Right lobe of liver (tissue), 6 donors: ENCODE results near the gene LY6G6D. TPM values are rescaled to one million over a fixed set of nuclear protein-coding genes. Genes with fewer than 3 reads are reported as not detected.

ENCODE experiments used
- ATAC-seq, 4 donors: fragments of 200-7000 bp; cut with Tn5 transposase; one replicate each; pipeline ENCODE4 v1.9.1; 2020; ENCODE audit warnings: mild to moderate bottlenecking in 4 of 4, moderate library complexity in 4 of 4
- DNase-seq, 3 donors: peaks; one replicate each; pipeline ENCODE4 v3.0.0-alpha.2; 2020
- H3K27ac ChIP-seq, 3 donors: fragments of 200-600 bp; one replicate each; pipeline ENCODE4 v1.8.0; 2022
- H3K27me3 ChIP-seq, 2 donors: fragments of 200-600 bp; one replicate each; pipeline ENCODE4 v1.8.0; 2022
- H3K36me3 ChIP-seq, 4 donors: fragments of 200-600 bp; sonication (generic) in 1 of 4; one replicate each; pipeline versions ENCODE4 v1.5.1 to v1.8.0; 2017 to 2022; ENCODE audit warnings: control low read depth in 1 of 4
- H3K4me1 ChIP-seq, 4 donors: fragments of 200-600 bp; sonication (generic) in 1 of 4; one replicate each; pipeline versions ENCODE4 v1.5.1 to v1.8.0; 2017 to 2022; ENCODE audit warnings: control low read depth in 1 of 4
- H3K4me3 ChIP-seq, 3 donors: fragments of 200-600 bp; one replicate each; pipeline ENCODE4 v1.8.0; 2022
- H3K9me3 ChIP-seq, 4 donors: fragments of 200-600 bp; sonication (generic) in 1 of 4; one replicate each; pipeline versions ENCODE4 v1.5.1 to v1.8.0; 2017 to 2022; ENCODE audit warnings: control low read depth in 1 of 4
- POLR2A ChIP-seq: fragments of 450-650 bp; IDR thresholded peaks from one replicate; pipeline ENCODE4 v1.6.1; 2017; ENCODE audit warnings: antibody characterized with exemption, mild to moderate bottlenecking
- WGBS: methylation state at CpG from one replicate; pipeline ENCODE4 v1.1.6; 2018; ENCODE audit warnings: low coverage, low lambda C conversion rate; ENCODE audit not compliant: insufficient coverage; ENCODE audit errors: missing lambda C conversion rate; 5-methylcytosine and 5-hydroxymethylcytosine counted together
- intact Hi-C, 2 donors: fragments of 100-400 bp; cut with DNase I; formaldehyde crosslinking; loops; one replicate each; pipeline versions ENCODE4 v1.11.2 to v1.14.1; 2022
- total RNA-seq, 6 experiments: library from RNA; depleted of rRNA in 2 of 6; stranded (reverse); fragments of >200 nt in 2 of 6; fragmentation: NEBNext Ultra II Directional in 3 of 6; extraction: Animal tissue kit (Norgen Biotek cat#: 25700) in 3 of 6; gene quantifications; one replicate each; pipeline versions ENCODE4 v1.1.0 to v1.2.4, GENCODE V29; 2016 to 2023
- TF ChIP-seq, protein P1 (sequence below), 4 donors: fragments of 200-600 bp in 3 of 4; fragments of 450-650 bp in 1 of 4; IDR thresholded peaks; one replicate each; pipeline versions ENCODE4 v1.5.1 to v1.8.0; 2016 to 2022; ENCODE audit warnings: antibody characterized with exemption in 4 of 4, mild to moderate bottlenecking in 2 of 4
- donor health status: DM: no; HTN: yes; CAD: no.
- donor health status: DM: no; HTN: no; CAD: no.
- donor health status: DM: no; HTN: no; CAD: no.
- donor health status: DM: no; HTN: yes; CAD: no.
- donor health status: DM: no; HTN: yes; CAD: no.

LY6G6D gene
- total RNA-seq, 6 experiments from 2014 or later: not detected

DNA sequence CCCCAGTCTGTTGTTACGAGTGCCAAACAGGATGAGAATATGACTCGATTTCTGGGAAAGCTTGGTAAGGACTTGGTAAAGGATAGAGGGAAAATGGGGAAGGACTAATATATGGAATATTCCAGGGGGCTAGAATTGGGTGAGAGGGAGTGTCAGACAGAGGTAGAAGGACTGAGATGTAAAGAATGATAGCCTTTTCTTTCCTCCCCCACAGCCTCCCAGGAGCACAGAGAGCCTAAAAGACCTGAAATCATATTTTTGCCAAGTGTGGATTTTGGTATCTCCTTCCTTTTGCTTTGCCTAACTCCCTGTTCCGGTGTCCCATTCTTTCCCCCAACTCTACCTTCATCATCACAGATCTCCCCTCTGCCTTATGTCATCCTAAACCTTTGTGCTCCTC is 27.7 kb downstream of the LY6G6D start:
- intact Hi-C loops: no loop called here
- Histone ChIP-seq H3K27me3 (no peaks in the 10 kb centered on the region), H3K36me3 (no peaks in the 10 kb centered on the region), H3K27ac (no peak overlapping the region), H3K9me3 (no peaks in the 10 kb centered on the region), H3K4me1 (peaks cover 0 to 21% (median 0%) of the 10 kb centered on the region in 4 donors), H3K4me3 (no peak overlapping the region)
- no peak for DNase-seq
- ATAC-seq: no peak
- WGBS: 92% methylated on average over 3 of the region's 3 CpGs
- no peak for TF ChIP-seq POLR2A
- TF ChIP-seq, protein P1, sequence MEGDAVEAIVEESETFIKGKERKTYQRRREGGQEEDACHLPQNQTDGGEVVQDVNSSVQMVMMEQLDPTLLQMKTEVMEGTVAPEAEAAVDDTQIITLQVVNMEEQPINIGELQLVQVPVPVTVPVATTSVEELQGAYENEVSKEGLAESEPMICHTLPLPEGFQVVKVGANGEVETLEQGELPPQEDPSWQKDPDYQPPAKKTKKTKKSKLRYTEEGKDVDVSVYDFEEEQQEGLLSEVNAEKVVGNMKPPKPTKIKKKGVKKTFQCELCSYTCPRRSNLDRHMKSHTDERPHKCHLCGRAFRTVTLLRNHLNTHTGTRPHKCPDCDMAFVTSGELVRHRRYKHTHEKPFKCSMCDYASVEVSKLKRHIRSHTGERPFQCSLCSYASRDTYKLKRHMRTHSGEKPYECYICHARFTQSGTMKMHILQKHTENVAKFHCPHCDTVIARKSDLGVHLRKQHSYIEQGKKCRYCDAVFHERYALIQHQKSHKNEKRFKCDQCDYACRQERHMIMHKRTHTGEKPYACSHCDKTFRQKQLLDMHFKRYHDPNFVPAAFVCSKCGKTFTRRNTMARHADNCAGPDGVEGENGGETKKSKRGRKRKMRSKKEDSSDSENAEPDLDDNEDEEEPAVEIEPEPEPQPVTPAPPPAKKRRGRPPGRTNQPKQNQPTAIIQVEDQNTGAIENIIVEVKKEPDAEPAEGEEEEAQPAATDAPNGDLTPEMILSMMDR (IDR thresholded peaks at IDR 0.05): no peak

DNA sequence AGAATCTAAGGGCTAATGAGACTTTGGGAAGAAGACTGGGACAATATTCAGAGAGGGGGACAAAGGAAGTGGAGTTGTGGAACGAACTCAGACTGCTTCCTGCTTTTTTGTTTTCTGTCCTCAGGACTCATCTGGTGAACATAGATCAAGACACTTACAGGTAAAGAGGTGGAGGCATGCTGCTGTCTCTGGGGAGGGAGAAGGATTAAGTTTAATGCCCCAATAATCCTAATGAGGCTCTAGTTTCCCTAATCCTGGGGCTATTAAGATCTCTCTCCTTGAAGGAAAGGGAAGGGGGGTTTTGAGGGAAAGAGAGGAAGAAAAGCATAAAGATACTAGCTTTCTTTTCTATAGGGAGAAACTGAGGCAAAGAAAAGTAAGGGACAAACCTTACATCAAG is 29.3 kb downstream of the LY6G6D start:
- no peak for ATAC-seq
- TF ChIP-seq POLR2A: no peak
- TF ChIP-seq, protein P1 (IDR thresholded peaks at IDR 0.05): no peak
- WGBS: 87% methylated on average over 1 of the region's 1 CpG

DNA sequence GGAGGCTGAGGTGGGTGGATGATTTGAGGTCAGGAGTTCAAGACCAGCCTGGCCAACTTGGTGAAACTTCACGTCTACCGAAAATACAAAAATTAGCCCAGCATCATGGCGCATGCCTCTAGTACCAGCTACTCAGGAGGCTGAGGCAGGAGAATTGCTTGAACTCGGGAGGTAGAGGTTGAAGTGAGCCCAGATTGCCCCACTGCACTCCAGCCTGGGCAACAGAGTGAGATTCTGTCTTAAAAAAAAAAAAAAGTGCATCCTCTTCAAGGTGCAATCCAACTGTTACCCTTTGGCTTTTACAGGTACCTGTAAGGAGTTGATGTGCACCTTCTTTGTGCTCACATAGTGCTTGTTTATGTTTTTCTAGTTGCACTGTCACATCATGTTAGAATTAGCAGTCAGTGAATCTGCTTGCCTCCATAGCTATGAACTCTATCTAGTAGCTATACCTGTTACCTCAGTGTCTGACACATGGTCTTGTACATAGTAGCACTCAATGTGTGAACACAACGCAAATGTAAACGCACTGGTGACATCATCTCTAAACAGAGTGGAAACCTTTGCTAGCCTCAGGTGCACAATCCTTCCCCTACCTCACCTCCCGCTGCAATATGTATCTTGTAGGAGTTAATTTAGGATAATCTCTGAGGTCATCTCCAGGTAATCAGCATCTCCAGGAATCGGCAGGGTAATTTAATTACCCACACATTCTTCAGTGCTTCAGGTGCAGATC is 34.3 kb downstream of the LY6G6D start:
- TF ChIP-seq, protein P1 (IDR thresholded peaks at IDR 0.05): no peak
- no peak for TF ChIP-seq POLR2A
- no peaks in the 10 kb centered on the region for H3K4me1 ChIP-seq
- H3K27ac ChIP-seq: no peak overlapping the region
- 86% methylated on average over 7 of the region's 8 CpGs for WGBS
- DNase-seq (no peak), ATAC-seq (no peak)
- no peak overlapping the region for H3K4me3 ChIP-seq
- H3K36me3 ChIP-seq: no peaks in the 10 kb centered on the region
- no peaks in the 10 kb centered on the region for H3K27me3 ChIP-seq
- no peaks in the 10 kb centered on the region for H3K9me3 ChIP-seq
- intact Hi-C loops: no loop called here

More for the DNA sequence above, 29.3 kb downstream of the LY6G6D start:
- Histone ChIP-seq H3K4me1 (peaks cover 0 to 8% (median 0%) of the 10 kb centered on the region in 4 donors), H3K27me3 (no peaks in the 10 kb centered on the region), H3K4me3 (no peak overlapping the region), H3K9me3 (no peaks in the 10 kb centered on the region), H3K27ac (no peak overlapping the region), H3K36me3 (no peaks in the 10 kb centered on the region)
- intact Hi-C loops: no loop called here
- DNase-seq: no peak

DNA sequence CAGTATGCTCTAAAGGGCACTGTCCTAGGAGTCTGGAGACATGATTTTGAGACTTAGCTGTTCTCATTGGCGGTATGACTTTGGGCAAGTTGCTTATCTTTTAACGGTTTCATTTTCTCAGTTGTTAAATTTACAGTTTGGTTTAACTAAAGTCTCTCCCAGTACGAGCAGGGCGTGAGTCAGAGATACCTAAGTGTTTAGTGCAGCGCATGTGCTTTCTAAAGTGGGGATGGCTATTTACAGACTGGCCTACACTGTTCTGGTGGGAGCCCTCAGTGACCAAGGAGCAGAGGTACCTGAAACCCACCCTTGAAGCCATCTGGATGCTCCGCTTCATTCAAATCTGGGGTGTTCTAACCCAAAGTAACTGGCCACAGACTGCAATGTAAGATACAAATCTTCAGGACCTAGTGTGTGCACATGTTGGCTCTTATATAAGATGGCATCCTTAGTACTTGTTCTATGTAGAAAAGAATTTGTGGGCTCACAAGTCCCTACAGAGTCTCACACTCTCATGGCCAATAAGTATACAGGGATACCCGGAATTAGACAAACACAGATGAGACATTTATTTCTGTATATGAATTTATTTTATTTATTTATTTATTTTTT is 35.4 kb downstream of the LY6G6D start:
- Histone ChIP-seq H3K9me3 (no peaks in the 10 kb centered on the region), H3K27ac (no peak overlapping the region), H3K36me3 (no peaks in the 10 kb centered on the region), H3K4me3 (no peak overlapping the region), H3K27me3 (no peaks in the 10 kb centered on the region), H3K4me1 (no peaks in the 10 kb centered on the region)
- intact Hi-C loops: no loop called here
- 93% methylated on average over 6 of the region's 7 CpGs for WGBS
- no peak for DNase-seq
- TF ChIP-seq, protein P1 (IDR thresholded peaks at IDR 0.05): no peak
- no peak for TF ChIP-seq POLR2A
- ATAC-seq: no peak
